ENCODE measurements around the gene DIP2C. TPM values are rescaled to one million over a fixed set of nuclear protein-coding genes. Genes with fewer than 3 reads are reported as not detected.

DIP2C gene
- total RNA-seq, 1 donor from 2014 or later, result 10.1 TPM

GRCh38 chr10:494556-494955, 194.9 kb downstream of the DIP2C start:
- DNase-seq (ENCODE audit: low spot score), result no peak
- H3K27ac Mint-ChIP-seq, result no peak overlapping the region

GRCh38 chr10:494149-494542, 195.3 kb downstream of the DIP2C start:
- no peak for TF ChIP-seq CTCF (IDR thresholded peaks at IDR 0.05)
- TF ChIP-seq EZH2phosphoT487 (IDR thresholded peaks at IDR 0.05), result no peak
- H3K4me3 Mint-ChIP-seq, result no peak overlapping the region
- H3K27me3 Mint-ChIP-seq (ENCODE audit: insufficient read depth, low read depth), result no peaks in the 10 kb centered on the region

More at GRCh38 chr10:494556-494955, 194.9 kb downstream of the DIP2C start:
- Mint-ChIP-seq H3K27me3 (ENCODE audit: insufficient read depth, low read depth) (no peaks in the 10 kb centered on the region), H3K4me3 (no peak overlapping the region), H3K4me1 (peaks cover 48% of the 10 kb centered on the region), H3K9me3 (no peaks in the 10 kb centered on the region), H3K36me3 (peaks cover 5% of the 10 kb centered on the region)
- H3K27me3 ChIP-seq, result no peaks in the 10 kb centered on the region
- no peak overlapping the region for H3K4me3 ChIP-seq
- H3F3A ChIP-seq (ENCODE audit: low read depth), result no peaks in the 10 kb centered on the region
- H3K79me2 ChIP-seq (ENCODE audit: low read depth), result peaks cover 31% of the 10 kb centered on the region
- no peaks in the 10 kb centered on the region for H3K9me3 ChIP-seq (ENCODE audit: low read depth)
- H2AFZ ChIP-seq (replicated peaks), result no peak overlapping the region
- no peak overlapping the region for H3K4me2 ChIP-seq
- H3K27ac ChIP-seq, result no peak overlapping the region
- H3K9ac ChIP-seq, result no peak overlapping the region
- TF ChIP-seq CTCF (IDR thresholded peaks at IDR 0.05), result no peak
- no peak for TF ChIP-seq EZH2 (IDR thresholded peaks at IDR 0.05)
- TF ChIP-seq EZH2phosphoT487 (IDR thresholded peaks at IDR 0.05), result no peak
- H3K4me1 ChIP-seq, result peaks cover 31% of the 10 kb centered on the region
- H4K20me1 ChIP-seq (ENCODE audit: low read depth), result peaks cover 67% of the 10 kb centered on the region
- H3K36me3 ChIP-seq, result no peaks in the 10 kb centered on the region

GRCh38 chr10:493391-494148, 195.9 kb downstream of the DIP2C start:
- peak overlapping the region; percentile 17 for H3K4me2 ChIP-seq
- peaks cover 28% of the 10 kb centered on the region for H3K4me1 ChIP-seq
- no peaks in the 10 kb centered on the region for H3F3A ChIP-seq (ENCODE audit: low read depth)
- peaks cover 39% of the 10 kb centered on the region for H3K4me1 Mint-ChIP-seq
- no peak overlapping the region for H3K27ac ChIP-seq
- H3K9me3 Mint-ChIP-seq, result peaks cover 4% of the 10 kb centered on the region
- H3K27ac Mint-ChIP-seq, result peak overlapping the region; percentile 43
- DNase-seq (ENCODE audit: low spot score), result no peak
- peaks cover 60% of the 10 kb centered on the region for H4K20me1 ChIP-seq (ENCODE audit: low read depth)
- H3K9ac ChIP-seq, result no peak overlapping the region
- H3K79me2 ChIP-seq (ENCODE audit: low read depth), result peaks cover 31% of the 10 kb centered on the region
- H3K4me3 ChIP-seq, result no peak overlapping the region
- H3K36me3 Mint-ChIP-seq, result peaks cover 8% of the 10 kb centered on the region
- no peaks in the 10 kb centered on the region for H3K27me3 ChIP-seq
- TF ChIP-seq EZH2 (IDR thresholded peaks at IDR 0.05), result no peak
- TF ChIP-seq EZH2phosphoT487 (IDR thresholded peaks at IDR 0.05), result no peak
- TF ChIP-seq CTCF (IDR thresholded peaks at IDR 0.05), result no peak
- no peaks in the 10 kb centered on the region for H3K9me3 ChIP-seq (ENCODE audit: low read depth)
- no peak overlapping the region for H2AFZ ChIP-seq (replicated peaks)
- no peaks in the 10 kb centered on the region for H3K36me3 ChIP-seq
- H3K4me3 Mint-ChIP-seq, result no peak overlapping the region
- H3K27me3 Mint-ChIP-seq (ENCODE audit: insufficient read depth, low read depth), result no peaks in the 10 kb centered on the region

More at GRCh38 chr10:494149-494542, 195.3 kb downstream of the DIP2C start:
- Histone ChIP-seq H3K79me2 (ENCODE audit: low read depth) (peaks cover 31% of the 10 kb centered on the region), H3K9ac (no peak overlapping the region), H3K36me3 (no peaks in the 10 kb centered on the region), H4K20me1 (ENCODE audit: low read depth) (peaks cover 66% of the 10 kb centered on the region), H3K4me1 (peaks cover 28% of the 10 kb centered on the region), H3K27me3 (no peaks in the 10 kb centered on the region), H3K4me3 (no peak overlapping the region), H3K9me3 (ENCODE audit: low read depth) (no peaks in the 10 kb centered on the region), H3F3A (ENCODE audit: low read depth) (no peaks in the 10 kb centered on the region), H3K27ac (no peak overlapping the region), H2AFZ (replicated peaks) (no peak overlapping the region), H3K4me2 (no peak overlapping the region)
- DNase-seq (ENCODE audit: low spot score), result no peak
- H3K4me1 Mint-ChIP-seq, result peaks cover 44% of the 10 kb centered on the region
- no peak overlapping the region for H3K27ac Mint-ChIP-seq
- H3K9me3 Mint-ChIP-seq, result no peaks in the 10 kb centered on the region
- peaks cover 5% of the 10 kb centered on the region for H3K36me3 Mint-ChIP-seq

Data from neural progenitor cell (in vitro differentiated cells).